NCI-H2029 (cell line): ENCODE data around the gene NLGN1.
A peak's percentile ranks its signal among the peaks of the same experiment; 100 is the strongest.
"Not testable (repeated sequence)": the region's sequence is repeated elsewhere in the genome, so short reads cannot be mapped to it uniquely, and the experiment has no call there.

Source experiments
- DNase-seq: peaks from one replicate; lab custom pipeline; 2025; lab: John Stamatoyannopoulos, UW

Gene NLGN1

GRCh38 chr3:173430576-173430975 is 33.0 kb downstream of the NLGN1 start:
- DNase-seq, result no peak

GRCh38 chr3:173439004-173439403 is 41.5 kb downstream of the NLGN1 start:
- no peak for DNase-seq

GRCh38 chr3:173440514-173440913 is 43.0 kb downstream of the NLGN1 start:
- no peak for DNase-seq

GRCh38 chr3:173451561-173451960 is 54.0 kb downstream of the NLGN1 start:
- DNase-seq, result not testable (repeated sequence)

GRCh38 chr3:173463250-173463649 is 65.7 kb downstream of the NLGN1 start:
- no peak for DNase-seq

- DNase-seq, result no peak
Observed at GRCh38 chr3:173465112-173465511, 67.6 kb downstream of the NLGN1 start.

GRCh38 chr3:173465898-173466678 is 68.5 kb downstream of the NLGN1 start:
- DNase-seq, result no peak

- no peak for DNase-seq
Observed at GRCh38 chr3:173467501-173467900, 70.0 kb downstream of the NLGN1 start.

- DNase-seq, result no peak
Observed at GRCh38 chr3:173473237-173473636, 75.7 kb downstream of the NLGN1 start.

- DNase-seq, result no peak
Observed at GRCh38 chr3:173479301-173479700, 81.8 kb downstream of the NLGN1 start.

GRCh38 chr3:173501931-173502489 is 104.5 kb downstream of the NLGN1 start:
- no peak for DNase-seq

GRCh38 chr3:173502983-173503568 is 105.5 kb downstream of the NLGN1 start:
- DNase-seq, result no peak

- no peak for DNase-seq
Observed at GRCh38 chr3:173510565-173510964, 113.0 kb downstream of the NLGN1 start.

GRCh38 chr3:173513123-173513522 is 115.6 kb downstream of the NLGN1 start:
- DNase-seq, result no peak

GRCh38 chr3:173529062-173529711 is 131.6 kb downstream of the NLGN1 start:
- DNase-seq, result peak; percentile 79

- no peak for DNase-seq
Observed at GRCh38 chr3:173531602-173532001, 134.1 kb downstream of the NLGN1 start.

GRCh38 chr3:173538410-173538809 is 140.9 kb downstream of the NLGN1 start:
- DNase-seq, result no peak

- DNase-seq, result not testable (repeated sequence)
Observed at GRCh38 chr3:173545590-173545989, 148.0 kb downstream of the NLGN1 start.

- DNase-seq, result no peak
Observed at GRCh38 chr3:173547070-173547469, 149.5 kb downstream of the NLGN1 start.

GRCh38 chr3:173548261-173548660 is 150.7 kb downstream of the NLGN1 start:
- DNase-seq, result no peak

GRCh38 chr3:173552526-173552925 is 155.0 kb downstream of the NLGN1 start:
- DNase-seq, result no peak

- DNase-seq, result no peak
Observed at GRCh38 chr3:173553635-173554280, 156.2 kb downstream of the NLGN1 start.
